Subcutaneous adipose tissue (tissue), 4 donors: ENCODE data around the gene MOB1B. TPM values are rescaled to one million over a fixed set of nuclear protein-coding genes. Genes with fewer than 3 reads are reported as not detected.

Experiments
- CTCF ChIP-seq: fragments of 450-650 bp; IDR thresholded peaks from one replicate; pipeline ENCODE4 v1.5.1; 2016; ENCODE audit warnings: low read depth, mild to moderate bottlenecking, control low read depth, antibody characterized with exemption, moderate library complexity
- total RNA-seq, 4 donors: library from RNA; depleted of rRNA; stranded (reverse); fragments of >200 nt; gene quantifications; one replicate each; pipeline ENCODE4 v1.1.0, GENCODE V29; 2016

Gene MOB1B
- total RNA-seq, 4 donors from 2014 or later, result 10.9 to 23.6 (median 18.8) TPM

- no peak for TF ChIP-seq CTCF
These were observed 90.3 kb downstream of the MOB1B start for GRCh38 chr4:70992391-70992881.

- no peak for TF ChIP-seq CTCF
These were observed 91.3 kb downstream of the MOB1B start, which contains the start of gene DCK for GRCh38 chr4:70993181-70994068. Gene DCK, plus strand, starts transcription at chr4:70993649. Its CDS starts 187 bp downstream, at chr4:70993836.

GRCh38 chr4:70994069-70994366 lies 91.8 kb downstream of the MOB1B start:
- no peak for TF ChIP-seq CTCF

GRCh38 chr4:70994387-70995099 lies 92.4 kb downstream of the MOB1B start:
- TF ChIP-seq CTCF, result no peak

- no peak for TF ChIP-seq CTCF
These were observed 93.8 kb downstream of the MOB1B start for GRCh38 chr4:70996018-70996360.

- TF ChIP-seq CTCF, result no peak
These were observed 94.9 kb downstream of the MOB1B start for GRCh38 chr4:70997036-70997435.

- TF ChIP-seq CTCF, result no peak
These were observed 95.4 kb downstream of the MOB1B start for GRCh38 chr4:70997546-70997945.
